Thyroid gland (tissue), 4 donors: Measurements from ENCODE around the gene NAV2. TPM values are rescaled to one million over a fixed set of nuclear protein-coding genes. Genes with fewer than 3 reads are reported as not detected.

ENCODE experiments used
- DNase-seq, 2 donors: peaks; one replicate each; pipeline ENCODE4 v3.0.0-alpha.2; 2019
- H3K27ac ChIP-seq, 3 donors: fragments of 200-600 bp; sonication (generic); 1 replicate in 2 of 3; 2 replicates in 1 of 3; pipeline ENCODE4 v1.5.1; 2016 to 2019; ENCODE audit warnings: mild to moderate bottlenecking in 1 of 3, moderate library complexity in 1 of 3
- H3K27me3 ChIP-seq: fragments of 200-600 bp; sonication (generic); one replicate; pipeline ENCODE4 v1.5.1; 2019
- H3K36me3 ChIP-seq, 2 donors: fragments of 200-600 bp; sonication (generic); one replicate each; pipeline ENCODE4 v1.5.1; 2016 to 2019
- H3K4me1 ChIP-seq, 2 donors: fragments of 200-600 bp; sonication (generic); one replicate each; pipeline ENCODE4 v1.5.1; 2017 to 2019
- H3K4me3 ChIP-seq, 3 donors: fragments of 200-600 bp; sonication (generic); replicated peaks in 1 of 3; 1 replicate in 2 of 3; 2 replicates in 1 of 3; pipeline ENCODE4 v1.5.1; 2016; ENCODE audit warnings: mild to moderate bottlenecking in 1 of 3
- H3K9me3 ChIP-seq: fragments of 200-600 bp; sonication (generic); one replicate; pipeline ENCODE4 v1.5.1; 2017
- POLR2A ChIP-seq, 2 donors: fragments of 450-650 bp; IDR thresholded peaks; one replicate each; pipeline ENCODE4 v1.6.1; 2017; ENCODE audit warnings: antibody characterized with exemption in 2 of 2, mild to moderate bottlenecking in 2 of 2, moderate library complexity in 1 of 2
- WGBS, 2 donors: methylation state at CpG; one replicate each; pipeline ENCODE4 v1.1.5; 2017; 5-methylcytosine and 5-hydroxymethylcytosine counted together
- intact Hi-C: fragments of 100-400 bp; cut with DNase I; formaldehyde crosslinking; loops from one replicate; pipeline ENCODE4 v1.15.1; 2023
- total RNA-seq, 4 donors: library from RNA; depleted of rRNA; stranded (reverse); fragments of >200 nt; gene quantifications; one replicate each; pipeline ENCODE4 v1.2.3, GENCODE V29; 2016
- TF ChIP-seq, protein P1 (sequence below), 6 experiments: fragments of 200-600 bp in 3 of 6; fragments of 450-650 bp in 3 of 6; sonication (generic) in 3 of 6; IDR thresholded peaks; one replicate each; pipeline ENCODE4 v1.5.1; 2016 to 2019; ENCODE audit warnings: antibody characterized with exemption in 6 of 6, mild to moderate bottlenecking in 2 of 6, inconsistent platforms in 1 of 6, moderate library complexity in 1 of 6

The NAV2 gene
- total RNA-seq, 4 donors from 2014 or later = 34.8 to 88.6 (median 54.5) TPM

DNA sequence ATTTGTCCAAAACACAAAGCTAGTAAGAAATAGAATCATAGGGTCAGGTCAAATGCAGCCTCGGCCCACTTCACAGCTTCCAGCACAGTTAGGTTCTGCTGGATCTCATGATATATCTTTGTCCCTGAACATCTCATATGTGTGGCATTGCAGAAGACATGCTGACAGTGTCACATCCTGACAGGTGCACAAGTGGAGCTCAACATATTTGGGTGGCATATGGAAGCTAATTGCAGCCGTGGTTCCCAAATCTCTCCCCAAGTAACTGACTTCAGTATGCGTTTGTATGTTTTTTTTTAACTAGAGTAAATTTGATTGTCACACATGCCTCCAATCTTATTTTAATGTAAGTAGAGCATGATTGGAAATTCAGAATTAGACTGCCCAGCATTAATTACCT is 33.4 kb downstream of the NAV2 start:
- peaks cover 0 to 24% of the 10 kb centered on the region in 2 donors for H3K4me1 ChIP-seq
- WGBS, 2 donors = 96 to 97% methylated on average over 3 of the region's 3 CpGs
- DNase-seq = no peak
- intact Hi-C loops = loop anchor here (5.0 kb wide), 1 partner anchor 156 kb away; no protein-coding TSS in a partner anchor
- H3K4me3 ChIP-seq = no peak overlapping the region
- no peaks in the 10 kb centered on the region for H3K27me3 ChIP-seq
- H3K27ac ChIP-seq = no peak overlapping the region
- TF ChIP-seq, protein P1, sequence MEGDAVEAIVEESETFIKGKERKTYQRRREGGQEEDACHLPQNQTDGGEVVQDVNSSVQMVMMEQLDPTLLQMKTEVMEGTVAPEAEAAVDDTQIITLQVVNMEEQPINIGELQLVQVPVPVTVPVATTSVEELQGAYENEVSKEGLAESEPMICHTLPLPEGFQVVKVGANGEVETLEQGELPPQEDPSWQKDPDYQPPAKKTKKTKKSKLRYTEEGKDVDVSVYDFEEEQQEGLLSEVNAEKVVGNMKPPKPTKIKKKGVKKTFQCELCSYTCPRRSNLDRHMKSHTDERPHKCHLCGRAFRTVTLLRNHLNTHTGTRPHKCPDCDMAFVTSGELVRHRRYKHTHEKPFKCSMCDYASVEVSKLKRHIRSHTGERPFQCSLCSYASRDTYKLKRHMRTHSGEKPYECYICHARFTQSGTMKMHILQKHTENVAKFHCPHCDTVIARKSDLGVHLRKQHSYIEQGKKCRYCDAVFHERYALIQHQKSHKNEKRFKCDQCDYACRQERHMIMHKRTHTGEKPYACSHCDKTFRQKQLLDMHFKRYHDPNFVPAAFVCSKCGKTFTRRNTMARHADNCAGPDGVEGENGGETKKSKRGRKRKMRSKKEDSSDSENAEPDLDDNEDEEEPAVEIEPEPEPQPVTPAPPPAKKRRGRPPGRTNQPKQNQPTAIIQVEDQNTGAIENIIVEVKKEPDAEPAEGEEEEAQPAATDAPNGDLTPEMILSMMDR (IDR thresholded peaks at IDR 0.05) = no peak
- no peak for TF ChIP-seq POLR2A (IDR thresholded peaks at IDR 0.05)
- H3K36me3 ChIP-seq = no peaks in the 10 kb centered on the region
- H3K9me3 ChIP-seq = no peaks in the 10 kb centered on the region

GRCh38 chr11:19747634-19748033 is 35.0 kb downstream of the NAV2 start:
- H3K9me3 ChIP-seq = no peaks in the 10 kb centered on the region
- peaks cover 0 to 10% of the 10 kb centered on the region in 2 donors for H3K4me1 ChIP-seq
- no peak for TF ChIP-seq POLR2A (IDR thresholded peaks at IDR 0.05)
- TF ChIP-seq, protein P1 (IDR thresholded peaks at IDR 0.05) = no peak
- 88 to 92% methylated on average over 2 of the region's 2 CpGs for WGBS, 2 donors
- no peaks in the 10 kb centered on the region for H3K36me3 ChIP-seq
- intact Hi-C loops = loop anchor here (5.0 kb wide), 1 partner anchor 155 kb away; no protein-coding TSS in a partner anchor
- H3K4me3 ChIP-seq = no peak overlapping the region
- no peak for DNase-seq
- peak overlapping the region in 1 of 3 donors; percentile 38 for H3K27ac ChIP-seq
- H3K27me3 ChIP-seq = no peaks in the 10 kb centered on the region

GRCh38 chr11:19751055-19751454 is 38.4 kb downstream of the NAV2 start:
- Histone ChIP-seq H3K36me3 (no peaks in the 10 kb centered on the region), H3K27me3 (no peaks in the 10 kb centered on the region), H3K27ac (no peak overlapping the region), H3K4me3 (no peak overlapping the region), H3K4me1 (peaks cover 20 to 43% of the 10 kb centered on the region in 2 donors), H3K9me3 (no peaks in the 10 kb centered on the region)
- WGBS, 2 donors = 85 to 99% methylated on average over 4 of the region's 4 CpGs
- no peak for DNase-seq
- no peak for TF ChIP-seq POLR2A (IDR thresholded peaks at IDR 0.05)
- TF ChIP-seq, protein P1 (IDR thresholded peaks at IDR 0.05) = no peak
- intact Hi-C loops = no loop called here

GRCh38 chr11:19753451-19754106 is 40.9 kb downstream of the NAV2 start:
- intact Hi-C loops = no loop called here
- H3K27ac ChIP-seq = peak overlapping the region; percentile 89 to 96 (median 90)

More at GRCh38 chr11:19753451-19754106, 40.9 kb downstream of the NAV2 start:
- DNase-seq = peak; percentile 76 to 85
- H3K9me3 ChIP-seq = no peaks in the 10 kb centered on the region
- TF ChIP-seq, protein P1 (IDR thresholded peaks at IDR 0.05) = no peak
- TF ChIP-seq POLR2A (IDR thresholded peaks at IDR 0.05) = peak in 1 of 2 donors; percentile 32
- H3K4me1 ChIP-seq = peaks cover 29 to 48% of the 10 kb centered on the region in 2 donors
- 39 to 50% methylated on average over 5 of the region's 5 CpGs for WGBS, 2 donors
- H3K4me3 ChIP-seq = no peak overlapping the region
- H3K27me3 ChIP-seq = no peaks in the 10 kb centered on the region
- no peaks in the 10 kb centered on the region for H3K36me3 ChIP-seq
